K562 (cell line): ENCODE measurements around the gene RGMA. TPM values are rescaled to one million over a fixed set of nuclear protein-coding genes. Genes with fewer than 3 reads are reported as not detected.

Experiments
- ATF2 ChIP-seq: sonication (generic); formaldehyde crosslinking; IDR thresholded peaks from 2 replicates; pipeline ENCODE4 v1.8.1; 2022; ENCODE audit warnings: missing genetic modification reagents
- CBFB ChIP-seq: sonication (generic); formaldehyde crosslinking; IDR thresholded peaks from 2 replicates; pipeline ENCODE4 v1.4.0; 2020; ENCODE audit warnings: mild to moderate bottlenecking, missing genetic modification reagents
- CHCHD3 ChIP-seq: fragments of 250-450 bp; sonication (Bioruptor Pico); IDR thresholded peaks from 2 replicates; pipeline ENCODE4 v2.1.2; 2022; ENCODE audit warnings: mild to moderate bottlenecking
- CLOCK ChIP-seq: fragments of 250-450 bp; sonication (Bioruptor Pico); IDR thresholded peaks from 2 replicates; pipeline ENCODE4 v1.4.0; 2020; ENCODE audit warnings: mild to moderate bottlenecking, moderate library complexity, borderline replicate concordance
- ESRRB ChIP-seq: fragments of 250-450 bp; sonication (Bioruptor Pico); IDR thresholded peaks from 2 replicates; pipeline ENCODE4 v1.5.0; 2020; ENCODE audit warnings: mild to moderate bottlenecking, moderate library complexity, borderline replicate concordance
- GATAD2A ChIP-seq: fragments of 450-650 bp; IDR thresholded peaks from 2 replicates; pipeline ENCODE4 v1.6.1; 2017
- NFIX ChIP-seq: fragments of 250-450 bp; sonication (Bioruptor Pico); IDR thresholded peaks from 2 replicates; pipeline ENCODE4 v1.4.0; 2020; ENCODE audit warnings: low read depth, mild to moderate bottlenecking, moderate library complexity
- RBM22 ChIP-seq: fragments of 200-400 bp; formaldehyde crosslinking; IDR thresholded peaks from 2 replicates; pipeline ENCODE4 v1.6.1; 2018; ENCODE audit warnings: low read length, low read depth; ENCODE audit not compliant: poor library complexity, severe bottlenecking
- RFX5 ChIP-seq: IDR thresholded peaks from 2 replicates; pipeline ENCODE4 v1.6.1; 2011; ENCODE audit warnings: low read depth, mild to moderate bottlenecking, improper control_type of control experiment, low read length
- SETDB1 ChIP-seq: IDR thresholded peaks from one replicate; pipeline ENCODE4 v1.6.1; 2012; ENCODE audit warnings: low read length, control low read depth, inconsistent platforms
- SREBF1 ChIP-seq: fragments of 150-350 bp; IDR thresholded peaks from 2 replicates; pipeline ENCODE4 v1.6.1; 2014; ENCODE audit warnings: antibody characterized with exemption, low read depth, low read length, borderline replicate concordance
- XRCC3 ChIP-seq: fragments of 450-650 bp; IDR thresholded peaks from 2 replicates; pipeline ENCODE4 v1.6.1; 2017; ENCODE audit warnings: mild to moderate bottlenecking, moderate library complexity
- ZFX ChIP-seq: sonication (generic); formaldehyde crosslinking; IDR thresholded peaks from 2 replicates; pipeline ENCODE4 v1.8.0; 2022; ENCODE audit warnings: mild to moderate bottlenecking, missing genetic modification reagents, moderate library complexity
- ZKSCAN8 ChIP-seq: fragments of 200-800 bp; sonication (Bioruptor generic); IDR thresholded peaks from 2 replicates; pipeline ENCODE4 v1.6.1; 2016; ENCODE audit warnings: missing genetic modification characterization, missing compliant biosample characterization
- ZNF133 ChIP-seq: fragments of 250-450 bp; sonication (Bioruptor Pico); IDR thresholded peaks from 2 replicates; pipeline ENCODE4 v1.4.0; 2020; ENCODE audit warnings: mild to moderate bottlenecking
- ZNF512 ChIP-seq: IDR thresholded peaks from 2 replicates; pipeline ENCODE4 v1.6.1; 2016; ENCODE audit warnings: missing genetic modification characterization, missing compliant biosample characterization
- ZNF589 ChIP-seq: fragments of 200-800 bp; sonication (Bioruptor generic); IDR thresholded peaks from 2 replicates; pipeline ENCODE4 v1.6.1; 2016; ENCODE audit warnings: low read depth, missing genetic modification characterization, missing compliant biosample characterization
- ZNF644 ChIP-seq: fragments of 200-800 bp; sonication (Bioruptor generic); IDR thresholded peaks from 2 replicates; pipeline ENCODE4 v1.6.1; 2016; ENCODE audit warnings: low read depth, missing genetic modification characterization, missing compliant biosample characterization
- ZSCAN32 ChIP-seq: fragments of 450-650 bp; formaldehyde crosslinking; IDR thresholded peaks from 2 replicates; pipeline ENCODE4 v1.4.0; 2020; ENCODE audit warnings: mild to moderate bottlenecking, moderate library complexity
- polyA plus RNA-seq, 8 experiments: library from polyadenylated mRNA; depleted of rRNA in 4 of 8; stranded (reverse) in 5 of 8; unstranded in 3 of 8; fragments of >200 nt; fragmentation: Nextera tagmentation in 2 of 8; fragmentation: Illumina TruSeq in 1 of 8; extraction: Ambion mirVana in 2 of 8; extraction: Trizol in 1 of 8; gene quantifications; 2 replicates each; pipeline versions ENCODE4 v1.2.1 to v1.2.3, GENCODE V29; 2011 to 2014; ENCODE audit warnings: inconsistent platforms in 1 of 8, missing spikeins in 1 of 8
- total RNA-seq, 7 experiments: library from RNA; depleted of rRNA in 6 of 7; stranded (reverse); fragments of >200 nt in 6 of 7; fragmentation: Illumina TruSeq in 2 of 7; extraction: Trizol in 2 of 7; gene quantifications; 2 replicates each; pipeline versions ENCODE4 v1.2.1 to v1.2.3, GENCODE V29; 2011 to 2021; ENCODE audit warnings: low replicate concordance in 1 of 7
- TF ChIP-seq, protein P1 (sequence below): fragments of 250-450 bp; sonication (Bioruptor Pico); IDR thresholded peaks from 2 replicates; pipeline ENCODE4 v1.8.0; 2021; ENCODE audit warnings: borderline replicate concordance, mild to moderate bottlenecking, moderate library complexity; ENCODE audit not compliant: poor library complexity, severe bottlenecking
- TF ChIP-seq, protein P2 (sequence below): IDR thresholded peaks from 2 replicates; pipeline ENCODE4 v1.6.1; 2011; ENCODE audit not compliant: insufficient read length; ENCODE audit errors: extremely low read depth
- TF ChIP-seq, protein P3 (sequence below): fragments of 450-650 bp; formaldehyde crosslinking; IDR thresholded peaks from 2 replicates; pipeline ENCODE4 v1.4.0; 2022; ENCODE audit warnings: mild to moderate bottlenecking, moderate library complexity

The RGMA gene
- total and polyA plus RNA-seq, 9 of the 15 experiments (the other 6 are each of a cell fraction or from before 2014, with no cell fraction given) = 0.03 to 0.05 (median 0.03) TPM; not detected in 6

DNA sequence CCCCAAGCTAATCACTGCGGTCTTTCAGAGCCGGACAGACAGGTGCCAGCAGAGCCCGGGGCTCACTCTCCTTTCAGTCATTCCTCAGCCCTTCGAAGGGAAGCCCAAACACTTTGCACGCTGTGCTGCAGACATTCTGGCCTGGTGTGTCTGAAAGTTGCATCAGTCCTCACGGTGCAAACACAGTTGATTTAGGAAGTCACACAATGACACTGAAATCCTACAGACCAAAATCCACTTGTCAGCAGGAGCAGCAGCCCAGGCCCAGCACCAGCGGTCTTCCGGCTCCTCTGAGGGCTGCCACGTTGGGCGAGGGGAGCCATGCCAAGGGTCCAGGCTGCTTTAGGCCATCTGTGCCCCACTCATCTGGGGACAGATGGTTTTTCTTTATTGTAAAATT, 61.6 kb downstream of the RGMA start (continued):
- TF ChIP-seq XRCC3 = no peak
- no peak for TF ChIP-seq RBM22
- TF ChIP-seq GATAD2A = no peak
- no peak for TF ChIP-seq ZNF512 (tag)
- no peak for TF ChIP-seq CLOCK (CRISPR knock-in tag)
- no peak for TF ChIP-seq ZSCAN32 (CRISPR knock-in tag)
- no peak for TF ChIP-seq ATF2 (CRISPR knock-in tag)
- no peak for TF ChIP-seq ZFX (CRISPR knock-in tag)
- TF ChIP-seq SETDB1 = no peak
- TF ChIP-seq NFIX = no peak
- TF ChIP-seq ZNF133 (CRISPR knock-in tag) = no peak
- no peak for TF ChIP-seq ZNF589
- TF ChIP-seq, protein P1, sequence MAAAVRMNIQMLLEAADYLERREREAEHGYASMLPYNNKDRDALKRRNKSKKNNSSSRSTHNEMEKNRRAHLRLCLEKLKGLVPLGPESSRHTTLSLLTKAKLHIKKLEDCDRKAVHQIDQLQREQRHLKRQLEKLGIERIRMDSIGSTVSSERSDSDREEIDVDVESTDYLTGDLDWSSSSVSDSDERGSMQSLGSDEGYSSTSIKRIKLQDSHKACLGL (CRISPR knock-in tag) = no peak
- no peak for TF ChIP-seq SREBF1
- TF ChIP-seq CBFB = no peak
- TF ChIP-seq, protein P2, sequence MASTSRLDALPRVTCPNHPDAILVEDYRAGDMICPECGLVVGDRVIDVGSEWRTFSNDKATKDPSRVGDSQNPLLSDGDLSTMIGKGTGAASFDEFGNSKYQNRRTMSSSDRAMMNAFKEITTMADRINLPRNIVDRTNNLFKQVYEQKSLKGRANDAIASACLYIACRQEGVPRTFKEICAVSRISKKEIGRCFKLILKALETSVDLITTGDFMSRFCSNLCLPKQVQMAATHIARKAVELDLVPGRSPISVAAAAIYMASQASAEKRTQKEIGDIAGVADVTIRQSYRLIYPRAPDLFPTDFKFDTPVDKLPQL = no peak
- TF ChIP-seq ESRRB (CRISPR knock-in tag) = no peak
- no peak for TF ChIP-seq RFX5
- TF ChIP-seq CHCHD3 (CRISPR knock-in tag) = no peak
- TF ChIP-seq ZKSCAN8 (CRISPR knock-in tag) = no peak
- TF ChIP-seq ZNF644 = peak; percentile 36; the same call in 1 of the 2 replicates
- TF ChIP-seq, protein P3, sequence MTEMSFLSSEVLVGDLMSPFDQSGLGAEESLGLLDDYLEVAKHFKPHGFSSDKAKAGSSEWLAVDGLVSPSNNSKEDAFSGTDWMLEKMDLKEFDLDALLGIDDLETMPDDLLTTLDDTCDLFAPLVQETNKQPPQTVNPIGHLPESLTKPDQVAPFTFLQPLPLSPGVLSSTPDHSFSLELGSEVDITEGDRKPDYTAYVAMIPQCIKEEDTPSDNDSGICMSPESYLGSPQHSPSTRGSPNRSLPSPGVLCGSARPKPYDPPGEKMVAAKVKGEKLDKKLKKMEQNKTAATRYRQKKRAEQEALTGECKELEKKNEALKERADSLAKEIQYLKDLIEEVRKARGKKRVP = peak; percentile 52; the same call in 1 of the 2 replicates
